ENCODE measurements around the gene LIPE. TPM values are rescaled to one million over a fixed set of nuclear protein-coding genes. Genes with fewer than 3 reads are reported as not detected.

Gene LIPE
- polyA plus RNA-seq, 6 donors from 2014 or later: 7.2 to 16.5 (median 11.6) TPM

DNA sequence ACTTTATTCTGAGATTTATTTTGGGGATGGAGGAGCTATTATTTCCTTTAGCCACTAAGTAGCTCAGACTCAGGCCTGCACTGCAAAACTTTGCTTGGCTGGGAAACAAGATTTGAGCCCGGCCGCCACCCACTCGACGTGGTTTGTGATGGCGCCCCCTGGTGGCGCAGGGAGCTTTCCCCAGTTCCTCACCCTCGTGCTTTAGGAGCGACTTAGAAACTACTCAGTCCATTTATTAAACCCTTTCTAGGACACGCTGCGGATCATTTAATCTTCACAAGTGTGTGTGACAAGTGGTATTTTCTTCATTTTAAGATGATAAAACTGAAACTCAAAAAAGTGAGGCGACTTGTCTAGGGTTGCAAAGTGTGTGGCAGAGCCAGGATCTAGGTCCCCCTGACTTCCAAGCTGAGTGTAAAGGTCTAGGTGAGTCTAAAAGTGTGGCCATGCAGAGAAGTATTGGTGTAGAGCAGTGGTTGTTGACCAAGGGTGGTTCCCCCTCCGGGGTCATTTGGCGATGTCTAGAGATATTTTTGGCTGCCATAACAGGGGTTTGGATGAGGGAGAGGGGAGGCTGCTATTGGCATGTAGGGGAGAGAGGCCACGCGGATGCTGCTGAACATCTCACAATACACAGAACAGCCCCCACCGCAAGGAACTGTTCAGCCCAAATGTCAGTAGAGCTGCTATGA lies 13.3 kb upstream of the LIPE start:
- peaks cover 5 to 11% (median 9%) of the 10 kb centered on the region in 3 donors for H3K4me1 Mint-ChIP-seq
- no peaks in the 10 kb centered on the region for H3K36me3 Mint-ChIP-seq
- peak; percentile 60 to 76 for ATAC-seq (ENCODE audit: low read depth in 2 of 2)
- no peak overlapping the region for H3K27ac Mint-ChIP-seq
- peaks cover 5 to 18% (median 17%) of the 10 kb centered on the region in 3 donors for H3K27me3 Mint-ChIP-seq
- H3K9me3 Mint-ChIP-seq: no peaks in the 10 kb centered on the region
- H3K4me3 Mint-ChIP-seq: peak overlapping the region in 1 of 8 donors; percentile 10
- DNase-seq: peak; percentile 68

DNA sequence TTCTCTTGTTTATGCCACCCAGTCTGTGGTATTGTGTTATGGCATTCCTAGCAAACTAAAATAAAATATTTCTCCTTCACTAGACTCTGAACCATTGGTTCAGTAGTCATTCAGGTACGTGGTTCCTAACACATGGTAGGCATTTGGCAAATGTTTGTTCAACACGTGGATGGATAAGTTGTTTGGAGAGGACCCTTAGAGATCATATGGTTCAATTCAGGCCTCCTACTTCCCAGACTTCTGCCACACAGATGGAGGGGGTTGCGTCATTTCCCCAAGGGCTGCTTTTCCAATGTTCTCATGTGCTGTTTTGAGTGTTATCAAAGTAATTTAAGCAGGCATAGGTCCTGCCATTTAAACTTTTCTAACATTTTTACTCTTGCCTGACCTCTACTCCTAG lies 8.8 kb upstream of the LIPE start:
- DNase-seq (no peak), ATAC-seq (ENCODE audit: low read depth in 2 of 2) (no peak)
- peaks cover 5 to 11% (median 6%) of the 10 kb centered on the region in 3 donors for H3K27me3 Mint-ChIP-seq
- no peak overlapping the region for H3K27ac Mint-ChIP-seq
- peaks cover 5 to 11% (median 9%) of the 10 kb centered on the region in 3 donors for H3K4me1 Mint-ChIP-seq
- H3K9me3 Mint-ChIP-seq: no peaks in the 10 kb centered on the region
- H3K36me3 Mint-ChIP-seq: no peaks in the 10 kb centered on the region
- no peak overlapping the region for H3K4me3 Mint-ChIP-seq

DNA sequence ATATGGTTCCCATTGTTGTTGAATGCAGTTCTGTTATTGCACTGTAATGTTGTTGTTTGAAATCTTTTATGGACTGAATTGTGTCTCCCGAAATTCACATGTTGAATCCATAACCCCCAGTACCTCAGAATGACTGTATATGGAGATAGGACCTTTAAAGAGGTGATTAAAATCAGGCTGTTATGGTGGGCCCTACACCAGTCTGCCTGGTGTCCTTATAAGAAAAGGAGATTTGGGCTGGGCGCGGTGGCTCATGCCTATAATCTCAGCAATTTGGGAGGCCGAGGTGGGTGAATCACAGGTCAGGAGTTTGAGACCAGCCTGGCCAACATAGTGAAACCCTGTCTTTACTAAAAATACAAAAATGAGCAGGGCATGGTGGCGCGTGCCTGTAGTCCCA lies 8.1 kb upstream of the LIPE start:
- H3K9me3 Mint-ChIP-seq: no peaks in the 10 kb centered on the region
- H3K4me3 Mint-ChIP-seq: no peak overlapping the region
- ATAC-seq (ENCODE audit: low read depth in 2 of 2) (no peak), DNase-seq (no peak)
- H3K4me1 Mint-ChIP-seq: peaks cover 5 to 7% (median 5%) of the 10 kb centered on the region in 3 donors
- peaks cover 0 to 4% (median 3%) of the 10 kb centered on the region in 3 donors for H3K27me3 Mint-ChIP-seq
- no peaks in the 10 kb centered on the region for H3K36me3 Mint-ChIP-seq
- no peak overlapping the region for H3K27ac Mint-ChIP-seq

GRCh38 chr19:42433503-42434260 lies 6.5 kb upstream of the LIPE start:
- peaks cover 0 to 4% (median 3%) of the 10 kb centered on the region in 3 donors for H3K27me3 Mint-ChIP-seq
- peak overlapping the region in 1 of 6 donors; percentile 50 for H3K27ac Mint-ChIP-seq

DNA sequence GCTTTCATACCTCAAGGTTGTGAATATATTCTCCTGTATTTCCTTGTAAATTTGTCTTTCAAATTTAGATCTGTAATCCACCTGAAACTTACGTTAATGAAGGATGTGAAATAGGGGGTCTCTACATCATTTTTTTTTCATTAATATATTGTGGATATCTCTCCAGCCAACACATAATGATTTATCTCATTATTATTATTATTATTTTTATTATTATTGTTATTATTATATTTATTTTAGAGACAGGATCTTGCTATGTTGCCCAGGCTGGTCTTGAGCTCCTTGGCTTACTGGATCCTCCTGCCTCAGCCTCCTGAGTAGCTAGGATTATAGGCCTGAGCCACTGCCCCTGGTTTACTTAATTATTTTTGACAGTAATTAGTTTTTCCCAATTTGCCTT lies 4.3 kb upstream of the LIPE start:
- DNase-seq: no peak
- H3K9me3 Mint-ChIP-seq: no peaks in the 10 kb centered on the region
- no peak overlapping the region for H3K4me3 Mint-ChIP-seq
- ATAC-seq (ENCODE audit: low read depth in 2 of 2): no peak
- H3K4me1 Mint-ChIP-seq: peaks cover 0 to 5% (median 0%) of the 10 kb centered on the region in 3 donors
- no peaks in the 10 kb centered on the region for H3K36me3 Mint-ChIP-seq
- H3K27me3 Mint-ChIP-seq: peaks cover 0 to 4% (median 3%) of the 10 kb centered on the region in 3 donors
- no peak overlapping the region for H3K27ac Mint-ChIP-seq

More at GRCh38 chr19:42433503-42434260, 6.5 kb upstream of the LIPE start:
- DNase-seq (peak; percentile 39), ATAC-seq (ENCODE audit: low read depth in 2 of 2) (peak; percentile 52 to 64)
- no peaks in the 10 kb centered on the region for H3K9me3 Mint-ChIP-seq
- no peak overlapping the region for H3K4me3 Mint-ChIP-seq
- peaks cover 3 to 6% (median 5%) of the 10 kb centered on the region in 3 donors for H3K4me1 Mint-ChIP-seq
- H3K36me3 Mint-ChIP-seq: no peaks in the 10 kb centered on the region

DNA sequence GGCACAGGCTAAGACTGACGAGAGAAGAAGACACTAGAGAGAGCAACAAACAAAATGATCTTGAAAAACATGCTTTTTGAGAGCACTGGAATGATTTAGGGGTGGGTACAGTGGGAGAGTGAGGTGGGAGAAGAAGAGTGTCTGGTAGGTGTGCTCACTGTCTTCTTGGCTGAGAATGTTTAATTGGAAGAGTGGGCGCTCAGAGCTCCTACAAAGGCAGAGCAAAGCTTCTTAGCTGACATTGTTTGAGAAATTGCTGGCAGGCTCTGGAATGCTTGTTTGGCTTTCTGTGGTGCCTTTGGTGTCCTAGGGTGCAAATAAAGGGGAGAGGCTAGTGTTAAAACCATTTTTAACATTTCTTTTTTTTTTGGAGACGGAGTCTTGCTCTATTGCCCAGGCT lies 1.5 kb upstream of the LIPE start:
- Mint-ChIP-seq H3K4me3 (no peak overlapping the region), H3K4me1 (peaks cover 7 to 17% (median 8%) of the 10 kb centered on the region in 3 donors), H3K27me3 (peaks cover 0 to 4% (median 3%) of the 10 kb centered on the region in 3 donors), H3K27ac (peak overlapping the region in 1 of 6 donors; percentile 38), H3K9me3 (no peaks in the 10 kb centered on the region), H3K36me3 (no peaks in the 10 kb centered on the region)
- DNase-seq (no peak), ATAC-seq (ENCODE audit: low read depth in 2 of 2) (no peak)

DNA sequence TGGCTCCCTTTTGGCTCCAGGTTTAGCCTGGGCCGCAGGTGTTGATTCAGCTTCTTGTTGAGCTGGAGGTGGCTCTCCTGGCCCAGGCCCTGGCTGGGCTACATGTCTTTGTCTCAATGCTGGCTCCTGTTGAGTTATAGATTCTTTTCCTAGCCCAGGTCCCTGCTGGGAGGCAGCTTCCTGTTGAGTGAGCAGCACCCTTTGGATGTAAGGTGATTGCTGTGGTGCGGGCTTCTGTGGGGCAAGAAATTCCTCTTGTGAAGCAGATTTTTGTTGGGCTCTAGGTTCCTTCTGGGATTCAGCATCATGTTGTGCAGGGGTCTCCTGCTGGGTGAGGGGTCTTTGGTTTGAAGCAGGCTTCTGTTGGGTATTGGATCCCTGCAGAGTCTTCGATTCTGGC lies 545 bp downstream of the LIPE start:
- H3K27ac Mint-ChIP-seq: no peak overlapping the region
- no peaks in the 10 kb centered on the region for H3K36me3 Mint-ChIP-seq
- no peaks in the 10 kb centered on the region for H3K9me3 Mint-ChIP-seq
- DNase-seq (no peak), ATAC-seq (ENCODE audit: low read depth in 2 of 2) (no peak)
- peaks cover 20 to 33% (median 22%) of the 10 kb centered on the region in 3 donors for H3K4me1 Mint-ChIP-seq
- H3K27me3 Mint-ChIP-seq: no peaks in the 10 kb centered on the region
- H3K4me3 Mint-ChIP-seq: peak overlapping the region in 1 of 8 donors; percentile 73

DNA sequence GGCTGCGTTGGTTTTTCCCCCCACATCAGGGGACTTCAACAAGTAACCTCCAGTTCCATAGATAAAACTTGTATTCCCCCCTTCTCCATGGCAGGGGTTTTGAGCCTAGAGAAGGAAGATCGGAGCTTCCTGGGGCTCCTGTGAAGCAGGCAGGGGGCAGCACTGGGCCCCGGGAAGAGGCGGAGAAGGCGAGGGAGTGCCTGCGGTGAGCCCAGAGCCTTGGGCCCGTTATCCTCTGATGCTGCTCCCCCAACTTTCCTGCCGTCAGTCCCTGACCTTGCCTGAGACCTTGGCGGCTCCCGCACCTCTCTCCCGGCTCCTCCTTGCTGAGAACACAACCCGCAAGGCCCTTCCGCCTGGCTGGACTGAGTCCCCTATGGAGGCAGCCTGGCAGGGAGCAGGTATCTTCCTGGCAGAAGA lies 2.5 kb downstream of the LIPE start:
- Mint-ChIP-seq H3K27ac (peak overlapping the region in 1 of 6 donors; percentile 72), H3K9me3 (no peaks in the 10 kb centered on the region), H3K36me3 (peaks cover 0 to 7% of the 10 kb centered on the region in 2 donors), H3K27me3 (no peaks in the 10 kb centered on the region), H3K4me1 (peaks cover 37 to 52% (median 41%) of the 10 kb centered on the region in 3 donors), H3K4me3 (peak overlapping the region; percentile 60 to 100 (median 98))
- no peak for DNase-seq
- no peak for ATAC-seq (ENCODE audit: low read depth in 2 of 2)

DNA sequence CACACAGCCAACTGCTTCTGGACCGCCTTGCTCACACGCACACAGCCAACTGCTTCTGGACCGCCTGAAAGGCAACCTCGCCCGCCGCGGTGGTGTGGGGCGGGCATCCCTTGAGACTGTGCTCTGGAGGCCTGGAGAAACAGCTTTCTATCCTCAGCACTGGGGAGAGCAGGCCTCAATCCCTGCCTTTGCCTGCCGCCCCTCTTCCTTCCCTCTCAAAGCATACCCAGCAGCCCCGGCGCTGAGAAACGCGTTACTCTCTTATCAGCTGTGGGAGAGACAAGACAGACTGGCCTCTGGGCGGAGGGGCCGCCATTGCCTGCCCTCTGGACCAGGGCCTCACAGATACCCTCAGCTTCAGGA lies 2.9 kb downstream of the LIPE start:
- peak overlapping the region; percentile 96 to 100 (median 98) for H3K4me3 Mint-ChIP-seq
- no peaks in the 10 kb centered on the region for H3K9me3 Mint-ChIP-seq
- peak overlapping the region in 3 of 6 donors; percentile 53 to 94 (median 92) for H3K27ac Mint-ChIP-seq

GRCh38 chr19:42423462-42424344 lies 3.5 kb downstream of the LIPE start:
- peaks cover 41 to 60% (median 44%) of the 10 kb centered on the region in 3 donors for H3K4me1 Mint-ChIP-seq
- H3K27me3 Mint-ChIP-seq: no peaks in the 10 kb centered on the region
- peaks cover 0 to 7% of the 10 kb centered on the region in 2 donors for H3K36me3 Mint-ChIP-seq
- H3K27ac Mint-ChIP-seq: peak overlapping the region; percentile 53 to 99 (median 96)
- H3K9me3 Mint-ChIP-seq: no peaks in the 10 kb centered on the region
- H3K4me3 Mint-ChIP-seq: peak overlapping the region; percentile 96 to 100 (median 98)
- ATAC-seq (ENCODE audit: low read depth in 2 of 2) (peak; percentile 81 to 86), DNase-seq (peak; percentile 94)

More for the DNA sequence above, 2.9 kb downstream of the LIPE start:
- Mint-ChIP-seq H3K4me1 (peaks cover 39 to 54% (median 44%) of the 10 kb centered on the region in 3 donors), H3K27me3 (no peaks in the 10 kb centered on the region), H3K36me3 (peaks cover 0 to 7% of the 10 kb centered on the region in 2 donors)
- DNase-seq: no peak
- ATAC-seq (ENCODE audit: low read depth in 2 of 2): no peak

DNA sequence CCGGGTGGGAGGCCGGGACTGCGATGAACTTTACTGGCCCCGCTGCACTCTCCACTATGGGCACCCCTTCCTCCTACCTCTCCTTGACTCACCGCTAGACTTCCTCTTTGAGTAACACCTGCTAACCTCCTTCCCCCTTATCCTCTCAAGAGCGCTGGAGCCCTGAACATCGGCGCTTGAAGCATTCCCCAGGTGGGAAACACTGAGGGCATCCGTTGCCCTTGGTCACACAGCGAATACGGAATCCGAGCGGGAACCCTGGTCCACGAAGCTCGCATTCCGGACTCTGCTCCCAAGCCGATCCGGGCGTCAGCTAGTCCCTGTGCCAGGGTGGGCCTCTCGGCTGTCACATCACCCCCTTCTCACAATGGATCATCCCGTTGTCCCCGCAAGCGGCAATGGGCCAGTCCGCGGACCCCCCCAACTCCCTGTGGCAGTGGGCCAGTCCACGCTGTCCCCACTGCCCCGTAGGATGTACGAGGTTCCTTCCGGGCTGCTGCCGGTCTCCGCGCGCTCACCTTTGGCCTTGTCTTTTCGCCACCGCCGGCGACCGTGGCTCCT lies 4.2 kb downstream of the LIPE start:
- Mint-ChIP-seq H3K4me1 (peaks cover 41 to 62% (median 44%) of the 10 kb centered on the region in 3 donors), H3K4me3 (peak overlapping the region; percentile 96 to 100 (median 98)), H3K9me3 (no peaks in the 10 kb centered on the region), H3K36me3 (peaks cover 0 to 7% of the 10 kb centered on the region in 2 donors), H3K27ac (peak overlapping the region; percentile 92 to 99 (median 96)), H3K27me3 (no peaks in the 10 kb centered on the region)
- ATAC-seq (ENCODE audit: low read depth in 2 of 2) (peak; percentile 66 to 68), DNase-seq (peak; percentile 66)

- H3K27me3 Mint-ChIP-seq: no peaks in the 10 kb centered on the region
- H3K36me3 Mint-ChIP-seq: peaks cover 0 to 7% of the 10 kb centered on the region in 2 donors
- DNase-seq: peak; percentile 74
- no peaks in the 10 kb centered on the region for H3K9me3 Mint-ChIP-seq
- H3K4me3 Mint-ChIP-seq: peak overlapping the region; percentile 96 to 100 (median 98)
- H3K4me1 Mint-ChIP-seq: peaks cover 41 to 61% (median 44%) of the 10 kb centered on the region in 3 donors
- ATAC-seq (ENCODE audit: low read depth in 2 of 2): peak; percentile 25 to 33
- H3K27ac Mint-ChIP-seq: peak overlapping the region; percentile 92 to 99 (median 96)
These were observed 4.9 kb downstream of the LIPE start for GRCh38 chr19:42422092-42422900.
